ENCODE measurements around the gene CD302.
"Not testable (repeated sequence)": the region's sequence is repeated elsewhere in the genome, so short reads cannot be mapped to it uniquely, and the experiment has no call there.

CD302 gene

GRCh38 chr2:159793326-159793725 is 4.7 kb downstream of the CD302 start:
- no peak for FAIRE-seq

GRCh38 chr2:159792599-159792998 is 5.4 kb downstream of the CD302 start:
- no peak for FAIRE-seq

- FAIRE-seq: no peak
These were observed 6.0 kb downstream of the CD302 start for GRCh38 chr2:159792036-159792435.

- FAIRE-seq: no peak
These were observed 7.7 kb downstream of the CD302 start for GRCh38 chr2:159790323-159790722.

- FAIRE-seq: no peak
These were observed 9.8 kb downstream of the CD302 start for GRCh38 chr2:159788253-159788652.

GRCh38 chr2:159787647-159788046 is 10.4 kb downstream of the CD302 start:
- FAIRE-seq: not testable (repeated sequence)

- no peak for FAIRE-seq
These were observed 11.1 kb downstream of the CD302 start for GRCh38 chr2:159786938-159787337.

GRCh38 chr2:159785195-159785594 is 12.8 kb downstream of the CD302 start:
- no peak for FAIRE-seq

GRCh38 chr2:159784744-159785143 is 13.3 kb downstream of the CD302 start:
- FAIRE-seq: not testable (repeated sequence)

- FAIRE-seq: no peak
These were observed 14.5 kb downstream of the CD302 start for GRCh38 chr2:159783556-159783955.

- no peak for FAIRE-seq
These were observed 21.7 kb downstream of the CD302 start for GRCh38 chr2:159776321-159776720.

GRCh38 chr2:159775021-159775420 is 23.0 kb downstream of the CD302 start:
- FAIRE-seq: no peak

GRCh38 chr2:159774370-159774990 is 23.5 kb downstream of the CD302 start:
- no peak for FAIRE-seq

- FAIRE-seq: no peak
These were observed 24.1 kb downstream of the CD302 start for GRCh38 chr2:159773886-159774285.

GRCh38 chr2:159773426-159773825 is 24.6 kb downstream of the CD302 start:
- FAIRE-seq: no peak

GRCh38 chr2:159769147-159769546 is 28.9 kb downstream of the CD302 start:
- FAIRE-seq: no peak

GRCh38 chr2:159762075-159762474 is 35.9 kb downstream of the CD302 start:
- FAIRE-seq: no peak

- peak; percentile 12 for FAIRE-seq
These were observed 37.7 kb downstream of the CD302 start for GRCh38 chr2:159760326-159760725.

GRCh38 chr2:159759577-159759976 is 38.4 kb downstream of the CD302 start:
- FAIRE-seq: no peak

- FAIRE-seq: no peak
These were observed 39.3 kb downstream of the CD302 start for GRCh38 chr2:159758686-159759085.

- no peak for FAIRE-seq
These were observed 39.8 kb downstream of the CD302 start for GRCh38 chr2:159758239-159758638.

- FAIRE-seq: no peak
These were observed 42.2 kb downstream of the CD302 start for GRCh38 chr2:159755788-159756187.

- no peak for FAIRE-seq
These were observed 43.0 kb downstream of the CD302 start for GRCh38 chr2:159755014-159755413.

GRCh38 chr2:159753797-159754196 is 44.2 kb downstream of the CD302 start:
- no peak for FAIRE-seq

GRCh38 chr2:159750873-159751272 is 47.1 kb downstream of the CD302 start:
- no peak for FAIRE-seq

Data from endometrium (tissue), 2 donors.